Left kidney (tissue), 2 donors: ENCODE measurements around the gene TOPORS. TPM values are rescaled to one million over a fixed set of nuclear protein-coding genes. Genes with fewer than 3 reads are reported as not detected.

Experiments used
- DNase-seq: peaks from one replicate; pipeline ENCODE4 v3.0.0-alpha.2; 2013
- polyA plus RNA-seq: library from polyadenylated mRNA; unstranded; fragments of 120-200 nt; gene quantifications from one replicate; pipeline ENCODE4 v1.2.1, GENCODE V29; 2013; ENCODE audit not compliant: insufficient read length

TOPORS gene
- polyA plus RNA-seq, 1 donor = 37.5 TPM

GRCh38 chr9:32518276-32518675 lies 34.1 kb downstream of the TOPORS start:
- DNase-seq = no peak

DNA sequence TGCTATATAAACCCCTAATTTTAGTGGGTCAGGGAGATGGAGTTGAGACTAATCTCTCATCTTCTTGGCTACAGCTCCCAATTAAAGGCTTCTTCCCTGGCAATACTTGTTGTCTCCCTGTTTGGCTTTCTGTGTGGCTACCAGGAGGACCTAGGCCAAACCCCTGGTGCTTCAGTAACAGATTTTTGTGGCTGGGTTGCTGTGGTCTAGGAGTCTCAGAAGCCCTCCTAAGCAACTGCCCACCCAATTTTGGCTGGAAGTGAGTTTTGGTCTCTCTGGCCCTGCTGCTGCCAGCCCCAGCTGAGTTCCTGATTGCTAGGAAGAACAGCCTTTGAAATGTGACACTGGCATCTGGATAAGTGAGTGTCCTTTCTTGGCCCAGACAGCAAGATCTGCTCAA lies 36.1 kb downstream of the TOPORS start:
- no peak for DNase-seq

DNA sequence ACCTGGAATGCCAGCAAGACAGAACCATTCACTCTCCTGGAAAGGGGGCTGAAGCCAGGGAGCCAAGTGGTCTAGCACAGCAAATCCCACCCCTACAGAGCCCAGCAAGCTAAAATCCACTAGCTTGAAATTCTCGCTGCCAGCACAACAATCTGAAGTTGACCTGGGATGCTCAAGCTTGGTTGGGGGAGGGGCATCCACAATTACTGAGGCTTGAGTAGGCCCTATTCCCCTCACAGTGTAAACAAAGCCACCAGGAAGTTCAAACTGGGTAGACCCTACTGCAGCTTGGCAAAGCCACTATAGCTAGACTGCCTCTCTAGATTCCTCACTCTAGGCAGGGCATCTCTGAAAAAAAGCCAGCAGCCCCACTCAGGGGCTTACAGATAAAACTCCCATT lies 43.7 kb downstream of the TOPORS start:
- no peak for DNase-seq

- no peak for DNase-seq
These were observed 49.4 kb downstream of the TOPORS start for GRCh38 chr9:32503008-32503407.

DNA sequence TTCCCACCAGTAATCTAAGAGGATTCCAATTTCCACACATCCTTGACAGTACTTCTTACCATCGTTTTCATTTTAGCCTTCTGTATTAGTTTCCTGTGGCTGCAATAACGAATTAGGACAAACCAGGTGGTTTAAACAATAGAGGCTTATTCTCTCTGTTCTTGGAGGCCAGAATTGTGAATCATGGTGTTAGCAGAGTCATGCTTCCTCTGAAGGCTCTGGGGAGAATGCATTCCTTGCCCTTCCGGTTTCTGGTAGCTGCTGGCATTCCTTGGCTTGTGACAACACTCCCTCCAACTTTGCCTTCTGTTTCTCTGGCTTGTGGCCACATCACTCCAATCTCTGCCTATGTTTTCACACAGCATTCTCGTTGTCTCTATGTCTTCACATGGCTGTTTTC lies 49.9 kb downstream of the TOPORS start:
- DNase-seq = no peak

DNA sequence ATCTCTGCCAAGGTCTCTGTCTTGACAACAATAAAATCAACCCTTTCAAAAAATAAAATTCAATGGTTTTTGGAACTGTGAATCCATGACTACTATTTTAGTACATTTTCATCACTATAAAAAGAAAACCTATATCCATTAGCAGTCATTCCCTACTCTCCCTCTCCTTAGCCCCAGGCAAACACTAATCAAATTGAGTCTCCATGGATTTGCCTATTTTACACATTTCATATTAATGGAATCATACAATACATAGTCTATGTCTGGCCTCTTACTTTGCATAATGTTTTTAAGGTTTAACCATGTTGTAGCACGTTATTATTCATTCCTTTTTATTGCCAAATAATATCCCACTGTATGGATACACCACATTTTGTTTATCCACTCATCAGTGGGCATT lies 50.5 kb downstream of the TOPORS start:
- DNase-seq = no peak

- no peak for DNase-seq
These were observed 51.6 kb downstream of the TOPORS start for GRCh38 chr9:32500768-32501167.

GRCh38 chr9:32497921-32498320 lies 54.5 kb downstream of the TOPORS start:
- DNase-seq = no peak

GRCh38 chr9:32490601-32491000 lies 61.8 kb downstream of the TOPORS start:
- DNase-seq = no peak

Other genes starting within 250 kb of the TOPORS start
- gene ACO1, start 167.9 kb downstream of the TOPORS start, polyA plus RNA-seq = 47.2 TPM
- 13.1 TPM for gene RIGI, start 26.4 kb downstream of the TOPORS start, polyA plus RNA-seq
- gene SMIM27, start 259 bp downstream of the TOPORS start, polyA plus RNA-seq = 15.6 TPM
- 70.6 TPM for gene NDUFB6, start 20.6 kb upstream of the TOPORS start, polyA plus RNA-seq
- 0.10 TPM for gene TAF1L, start 83.1 kb upstream of the TOPORS start, polyA plus RNA-seq
- gene TMEM215, start 231.0 kb upstream of the TOPORS start, polyA plus RNA-seq = 0.12 TPM